OCI-LY1 (cell line): ENCODE results near the gene ZC2HC1C.

Experiments
- CTCF ChIP-seq: fragments of 200-600 bp; sonication (generic), shearing (Covaris generic); IDR thresholded peaks from 2 replicates; pipeline ENCODE4 v1.5.1; 2017; ENCODE audit warnings: mild to moderate bottlenecking, antibody characterized with exemption, low read length, moderate library complexity, mixed read lengths
- EZH2 ChIP-seq: fragments of 200-600 bp; sonication (generic), shearing (Covaris generic); IDR thresholded peaks from 2 replicates; pipeline ENCODE4 v1.8.0; 2017; ENCODE audit warnings: borderline replicate concordance, mixed run types, mild to moderate bottlenecking, antibody characterized with exemption, low read length, moderate library complexity, mixed read lengths

DNA sequence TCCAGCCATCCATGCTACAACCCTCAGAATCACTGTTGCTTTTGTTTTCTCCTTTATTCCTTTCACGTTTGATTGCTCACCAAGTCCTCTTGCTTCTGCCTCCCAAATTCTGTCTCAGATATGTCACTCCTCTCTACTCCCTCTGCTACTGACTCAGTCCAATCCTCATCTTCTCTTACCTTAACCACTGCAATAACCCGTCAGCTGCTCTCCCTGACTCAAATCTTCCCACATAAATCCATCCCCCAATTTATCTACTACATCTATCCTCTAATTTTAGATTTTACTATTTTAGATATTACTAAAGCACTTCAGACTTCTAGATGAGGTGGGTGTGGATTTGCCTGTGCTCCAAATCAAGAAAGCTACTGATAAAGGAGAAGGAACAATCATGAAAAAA is 43.6 kb upstream of the ZC2HC1C start:
- TF ChIP-seq CTCF (no peak), EZH2 (no peak)
